NCI-H2081 treated with DMSO at 0.1 percent for 48 hours (cell line): ENCODE results near the gene SNF8.

Experiments used
- DNase-seq: peaks from one replicate; lab custom pipeline; 2025; lab: John Stamatoyannopoulos, UW

The SNF8 gene

GRCh38 chr17:48890086-48890485 lies 54.6 kb downstream of the SNF8 start:
- no peak for DNase-seq

- DNase-seq, result no peak
Measured at GRCh38 chr17:48883171-48883570, 61.5 kb downstream of the SNF8 start.

DNA sequence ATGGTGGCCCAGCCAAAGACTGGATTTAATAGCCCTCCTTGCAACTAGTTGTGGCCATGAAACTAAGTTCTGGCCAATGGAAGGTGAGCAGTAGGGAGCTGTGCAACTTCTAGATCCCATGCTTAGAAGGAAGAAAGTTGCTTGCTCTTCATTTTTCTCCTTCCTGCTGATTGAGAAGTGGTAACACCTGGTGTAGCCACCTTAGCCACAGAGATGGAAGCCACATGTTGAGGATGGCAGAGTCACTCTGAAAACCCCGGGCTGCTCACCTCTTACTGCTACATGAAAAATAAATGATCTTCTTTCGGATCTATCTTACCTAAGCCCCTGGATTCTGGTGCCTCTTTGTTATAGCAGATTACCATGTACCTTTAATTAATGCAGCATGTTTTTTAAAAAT lies 62.4 kb downstream of the SNF8 start:
- DNase-seq, result no peak
